K562 treated with DMSO at 1 percent for 12 hours (cell line): Measurements from ENCODE around the gene NUBPL. TPM values are rescaled to one million over a fixed set of nuclear protein-coding genes. Genes with fewer than 3 reads are reported as not detected.

Experiments
- total RNA-seq: library from RNA; unstranded; fragments of 300-600 nt; gene quantifications from 2 replicates; pipeline ENCODE4 v1.2.3, GENCODE V29; 2022; ENCODE audit not compliant: insufficient read depth

NUBPL gene
- total RNA-seq: 2.6 and 4.4 TPM in 2 replicates

GRCh38 chr14:31561155-31561846, at the start of gene NUBPL:
Gene NUBPL (plus strand): TSS chr14:31561404. CDS start chr14:31561440, 36 bp downstream.

Other genes starting within 250 kb of the NUBPL start
- gene HEATR5A, start 140.9 kb upstream of the NUBPL start, total RNA-seq: 9.3 and 16.3 TPM in 2 replicates
- 4.2 and 6.0 TPM in 2 replicates for gene DTD2, start 103.9 kb upstream of the NUBPL start, total RNA-seq
- not detected in 2 replicates for gene GPR33, start 73.4 kb upstream of the NUBPL start, total RNA-seq